H1 (cell line): ENCODE measurements around the gene F11. TPM values are rescaled to one million over a fixed set of nuclear protein-coding genes. Genes with fewer than 3 reads are reported as not detected.
A peak's percentile ranks its signal among the peaks of the same experiment; 100 is the strongest.

Experiments used
- HDAC2 ChIP-seq, 2 experiments: fragments of 300-600 bp in 1 of 2; sonication (generic) in 1 of 2; IDR thresholded peaks; 2 replicates each; pipeline ENCODE4 v1.6.1; 2011 to 2012; ENCODE audit warnings: low read depth in 2 of 2, low read length in 2 of 2, mild to moderate bottlenecking in 2 of 2, moderate library complexity in 2 of 2, borderline replicate concordance in 1 of 2, inconsistent platforms in 1 of 2
- KDM4A ChIP-seq: IDR thresholded peaks from one replicate; pipeline ENCODE4 v1.7.1; 2012; ENCODE audit warnings: low read depth, mild to moderate bottlenecking, moderate library complexity, low read length, inconsistent platforms; ENCODE audit not compliant: severe bottlenecking
- PHF8 ChIP-seq: fragments of 200-600 bp; sonication (generic); conservative IDR thresholded peaks from 2 replicates; pipeline ENCODE4 v1.7.1; 2012; ENCODE audit warnings: low read depth, mild to moderate bottlenecking, inconsistent platforms, low read length, moderate library complexity
- RXRA ChIP-seq: IDR thresholded peaks from 2 replicates; pipeline ENCODE4 v1.6.1; 2011; ENCODE audit warnings: low read depth, mild to moderate bottlenecking, low read length, moderate library complexity; ENCODE audit not compliant: insufficient read depth
- SRF ChIP-seq: IDR thresholded peaks from 2 replicates; pipeline ENCODE4 v1.6.1; 2011; ENCODE audit warnings: mild to moderate bottlenecking, low read depth, low read length, moderate library complexity
- TAF7 ChIP-seq: optimal IDR thresholded peaks from 2 replicates; pipeline ENCODE3; 2011; ENCODE audit warnings: low read depth, mild to moderate bottlenecking, inconsistent platforms, low read length, moderate library complexity, borderline replicate concordance
- polyA plus RNA-seq, 7 experiments: library from polyadenylated mRNA; depleted of rRNA in 3 of 7; stranded (reverse) in 5 of 7; unstranded in 2 of 7; fragments of >200 nt in 5 of 7; fragments of 200-250 nt in 2 of 7; gene quantifications; 1 replicate in 5 of 7; 2 replicates in 1 of 7; 4 replicates in 1 of 7; pipeline versions ENCODE4 v1.2.1 to v1.2.3, GENCODE V29; 2011 to 2013; ENCODE audit warnings: missing spikeins in 2 of 7, mixed read lengths in 2 of 7
- total RNA-seq: library from RNA; stranded (reverse); fragmentation: NEBNext Ultra II Directional; extraction: Animal tissue kit (Norgen Biotek cat#: 25700); gene quantifications from 2 replicates; pipeline ENCODE4 v1.2.1, GENCODE V29; 2021
- TF ChIP-seq, protein P1 (sequence below): IDR thresholded peaks from 2 replicates; pipeline ENCODE4 v1.6.1; 2012; ENCODE audit warnings: inconsistent platforms
- TF ChIP-seq, protein P2 (sequence below), 3 experiments: IDR thresholded peaks; 1 replicate in 2 of 3; 2 replicates in 1 of 3; pipeline versions ENCODE4 v1.5.1 to v1.6.1; 2011; ENCODE audit warnings: low read length in 3 of 3, mild to moderate bottlenecking in 3 of 3, inconsistent platforms in 2 of 3, low read depth in 1 of 3, moderate library complexity in 1 of 3; ENCODE audit not compliant: insufficient read depth in 1 of 3; ENCODE audit errors: control extremely low read depth in 1 of 3

Gene F11
- total and polyA plus RNA-seq, 2 of the 8 experiments (the other 6 are each of a cell fraction or from before 2014, with no cell fraction given): 0.27 to 0.99 TPM

DNA sequence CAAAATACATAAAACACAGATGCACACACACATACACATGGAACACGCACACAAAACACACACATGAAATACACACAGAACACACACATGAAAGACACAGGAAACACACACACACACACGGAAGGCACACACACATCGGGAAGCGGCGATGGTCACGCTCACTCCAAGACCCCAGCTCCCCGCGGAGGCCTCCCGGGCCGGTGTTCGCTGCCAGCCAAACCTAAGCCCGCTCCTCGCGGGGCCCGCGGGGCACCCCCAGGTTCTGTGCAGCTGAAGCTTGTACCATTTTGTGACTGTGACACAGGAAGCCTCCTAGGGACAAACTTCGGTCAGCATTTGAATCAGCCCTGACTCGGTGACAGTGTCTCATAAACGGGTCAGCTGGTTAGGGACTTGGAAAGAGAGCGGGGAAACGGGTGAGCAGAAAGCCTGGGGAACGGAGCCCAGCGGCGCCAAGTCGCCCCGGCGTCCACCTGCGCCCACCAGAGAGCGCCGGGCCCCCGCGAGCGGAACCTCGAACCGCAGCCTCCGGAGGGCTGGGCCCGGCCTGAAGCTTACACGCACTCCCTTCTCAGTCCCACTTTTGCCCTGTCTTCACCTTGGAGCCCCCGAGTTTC lies 32.1 kb downstream of the F11 start (continued):
- 0 out of 4 replicates have a peak, but pooled peaks of 1 of the 2 experiments have one; percentile 30 for TF ChIP-seq HDAC2 (IDR thresholded peaks at IDR 0.05; ENCODE audit: borderline replicate concordance in 1 of 2, low read depth in 2 of 2, low read length in 2 of 2)
- TF ChIP-seq RXRA: no peak
- TF ChIP-seq, protein P1, sequence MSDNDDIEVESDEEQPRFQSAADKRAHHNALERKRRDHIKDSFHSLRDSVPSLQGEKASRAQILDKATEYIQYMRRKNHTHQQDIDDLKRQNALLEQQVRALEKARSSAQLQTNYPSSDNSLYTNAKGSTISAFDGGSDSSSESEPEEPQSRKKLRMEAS: no peak
- no peak for TF ChIP-seq SRF
- TF ChIP-seq TAF7: no peak
- TF ChIP-seq PHF8: no peak
- TF ChIP-seq, protein P2, sequence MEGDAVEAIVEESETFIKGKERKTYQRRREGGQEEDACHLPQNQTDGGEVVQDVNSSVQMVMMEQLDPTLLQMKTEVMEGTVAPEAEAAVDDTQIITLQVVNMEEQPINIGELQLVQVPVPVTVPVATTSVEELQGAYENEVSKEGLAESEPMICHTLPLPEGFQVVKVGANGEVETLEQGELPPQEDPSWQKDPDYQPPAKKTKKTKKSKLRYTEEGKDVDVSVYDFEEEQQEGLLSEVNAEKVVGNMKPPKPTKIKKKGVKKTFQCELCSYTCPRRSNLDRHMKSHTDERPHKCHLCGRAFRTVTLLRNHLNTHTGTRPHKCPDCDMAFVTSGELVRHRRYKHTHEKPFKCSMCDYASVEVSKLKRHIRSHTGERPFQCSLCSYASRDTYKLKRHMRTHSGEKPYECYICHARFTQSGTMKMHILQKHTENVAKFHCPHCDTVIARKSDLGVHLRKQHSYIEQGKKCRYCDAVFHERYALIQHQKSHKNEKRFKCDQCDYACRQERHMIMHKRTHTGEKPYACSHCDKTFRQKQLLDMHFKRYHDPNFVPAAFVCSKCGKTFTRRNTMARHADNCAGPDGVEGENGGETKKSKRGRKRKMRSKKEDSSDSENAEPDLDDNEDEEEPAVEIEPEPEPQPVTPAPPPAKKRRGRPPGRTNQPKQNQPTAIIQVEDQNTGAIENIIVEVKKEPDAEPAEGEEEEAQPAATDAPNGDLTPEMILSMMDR (IDR thresholded peaks at IDR 0.05; ENCODE audit: control extremely low read depth in 1 of 3, insufficient read depth in 1 of 3, low read depth in 1 of 3, low read length in 3 of 3): peak; percentile 27 to 65 (median 42)
- TF ChIP-seq KDM4A: no peak
